TTC549 (cell line): ENCODE measurements around the gene LRSAM1.

Source experiments
- FAIRE-seq: peaks from 2 replicates; lab custom pipeline; 2012; peaks lifted over from hg19 to GRCh38; lab: Jason Lieb, UNC

The LRSAM1 gene

GRCh38 chr9:127498298-127498697, 47.0 kb downstream of the LRSAM1 start:
- FAIRE-seq = no peak

- FAIRE-seq = no peak
These were observed 49.1 kb downstream of the LRSAM1 start for GRCh38 chr9:127500399-127500798.

GRCh38 chr9:127500862-127501261, 49.6 kb downstream of the LRSAM1 start:
- FAIRE-seq = no peak

- no peak for FAIRE-seq
These were observed 50.6 kb downstream of the LRSAM1 start for GRCh38 chr9:127501821-127502343.

- no peak for FAIRE-seq
These were observed 51.5 kb downstream of the LRSAM1 start for GRCh38 chr9:127502706-127503378.

GRCh38 chr9:127503379-127503921, 52.1 kb downstream of the LRSAM1 start:
- FAIRE-seq = no peak

- FAIRE-seq = no peak
These were observed 52.9 kb downstream of the LRSAM1 start for GRCh38 chr9:127503947-127504886.

- no peak for FAIRE-seq
These were observed 53.6 kb downstream of the LRSAM1 start for GRCh38 chr9:127504887-127505251.

GRCh38 chr9:127505396-127506116, 54.2 kb downstream of the LRSAM1 start:
- no peak for FAIRE-seq

GRCh38 chr9:127506117-127506813, 55.0 kb downstream of the LRSAM1 start:
- FAIRE-seq = no peak

- FAIRE-seq = no peak
These were observed 55.8 kb downstream of the LRSAM1 start for GRCh38 chr9:127506814-127507750.

- FAIRE-seq = no peak
These were observed 56.7 kb downstream of the LRSAM1 start for GRCh38 chr9:127507751-127508648.

GRCh38 chr9:127508901-127509260, 57.6 kb downstream of the LRSAM1 start:
- no peak for FAIRE-seq

GRCh38 chr9:127509261-127509954, 58.1 kb downstream of the LRSAM1 start:
- FAIRE-seq = no peak

GRCh38 chr9:127509955-127510299, 58.6 kb downstream of the LRSAM1 start:
- no peak for FAIRE-seq

- FAIRE-seq = no peak
These were observed 63.2 kb downstream of the LRSAM1 start for GRCh38 chr9:127514468-127514867.

GRCh38 chr9:127516835-127517607, 65.7 kb downstream of the LRSAM1 start:
- FAIRE-seq = no peak

- FAIRE-seq = no peak
These were observed 66.3 kb downstream of the LRSAM1 start for GRCh38 chr9:127517620-127518019.
